Tibial nerve (tissue), 4 donors: ENCODE results near the gene IST1. TPM values are rescaled to one million over a fixed set of nuclear protein-coding genes. Genes with fewer than 3 reads are reported as not detected.

Source experiments
- DNase-seq, 2 donors: peaks; one replicate each; pipeline ENCODE4 v3.0.0-alpha.2; 2019; ENCODE audit warnings: low spot score in 2 of 2
- H3K27ac ChIP-seq, 4 donors: fragments of 200-600 bp; sonication (generic) in 3 of 4; one replicate each; pipeline ENCODE4 v1.5.1; 2017 to 2019; ENCODE audit warnings: mild to moderate bottlenecking in 1 of 4
- H3K27me3 ChIP-seq, 2 donors: fragments of 200-600 bp; sonication (generic) in 1 of 2; one replicate each; pipeline versions ENCODE4 v1.5.1 to v1.6.0; 2017 to 2019
- H3K36me3 ChIP-seq, 3 donors: fragments of 200-600 bp; sonication (generic); one replicate each; pipeline ENCODE4 v1.5.1; 2018 to 2019
- H3K4me1 ChIP-seq, 4 donors: fragments of 200-600 bp; sonication (generic) in 3 of 4; one replicate each; pipeline ENCODE4 v1.5.1; 2017 to 2019
- H3K4me3 ChIP-seq, 4 donors: fragments of 200-600 bp; sonication (generic) in 3 of 4; one replicate each; pipeline ENCODE4 v1.5.1; 2017 to 2019; ENCODE audit warnings: mild to moderate bottlenecking in 1 of 4, moderate library complexity in 1 of 4
- H3K9me3 ChIP-seq, 4 donors: fragments of 200-600 bp; sonication (generic) in 3 of 4; one replicate each; pipeline ENCODE4 v1.5.1; 2017 to 2019
- CTCF ChIP-seq, 5 experiments: fragments of 200-600 bp in 3 of 5; fragments of 450-650 bp in 2 of 5; sonication (generic) in 3 of 5; IDR thresholded peaks; one replicate each; pipeline ENCODE4 v1.5.1; 2016 to 2019; ENCODE audit warnings: antibody characterized with exemption in 5 of 5, mild to moderate bottlenecking in 3 of 5, moderate library complexity in 2 of 5
- EP300 ChIP-seq, 2 donors: sonication (generic); formaldehyde crosslinking; IDR thresholded peaks; one replicate each; pipeline ENCODE4 v1.6.1; 2017; ENCODE audit warnings: antibody characterized with exemption in 2 of 2, mild to moderate bottlenecking in 1 of 2
- POLR2A ChIP-seq, 2 donors: fragments of 450-650 bp; IDR thresholded peaks; one replicate each; pipeline ENCODE4 v1.6.1; 2017; ENCODE audit warnings: antibody characterized with exemption in 2 of 2, mild to moderate bottlenecking in 2 of 2, moderate library complexity in 2 of 2
- WGBS, 2 donors: methylation state at CpG; one replicate each; pipeline ENCODE4 v1.1.5; 2018; 5-methylcytosine and 5-hydroxymethylcytosine counted together
- total RNA-seq, 4 donors: library from RNA; depleted of rRNA; stranded (reverse); fragments of >200 nt; gene quantifications; one replicate each; pipeline ENCODE4 v1.1.0, GENCODE V29; 2016

IST1 gene
- total RNA-seq, 4 donors from 2014 or later = 169 to 244 (median 204) TPM

GRCh38 chr16:71895679-71896365, 491 bp downstream of the IST1 start:
- no peaks in the 10 kb centered on the region for H3K27me3 ChIP-seq
- H3K36me3 ChIP-seq = no peaks in the 10 kb centered on the region
- 0 to 1% methylated on average over 18 to 35 of the region's 44 CpGs for WGBS, 2 donors
- peak overlapping the region; percentile 95 to 100 (median 99) for H3K27ac ChIP-seq
- H3K4me1 ChIP-seq = peaks cover 0 to 49% (median 27%) of the 10 kb centered on the region in 4 donors
- TF ChIP-seq POLR2A (IDR thresholded peaks at IDR 0.05) = no peak
- TF ChIP-seq CTCF (IDR thresholded peaks at IDR 0.05) = no peak
- no peak for TF ChIP-seq EP300 (IDR thresholded peaks at IDR 0.05)
- H3K4me3 ChIP-seq = peak overlapping the region; percentile 77 to 94 (median 92)
- H3K9me3 ChIP-seq = no peaks in the 10 kb centered on the region
- peak in 1 of 2 donors; percentile 14 for DNase-seq

- no peaks in the 10 kb centered on the region for H3K9me3 ChIP-seq
- no peak for TF ChIP-seq CTCF (IDR thresholded peaks at IDR 0.05)
- TF ChIP-seq EP300 (IDR thresholded peaks at IDR 0.05) = no peak
- no peak for TF ChIP-seq POLR2A (IDR thresholded peaks at IDR 0.05)
- 35 to 41% methylated on average over 15 of the region's 15 CpGs for WGBS, 2 donors
- peak overlapping the region in 3 of 4 donors; percentile 99 to 100 (median 99) for H3K27ac ChIP-seq
- peak overlapping the region; percentile 77 to 94 (median 92) for H3K4me3 ChIP-seq
- no peak for DNase-seq
- peaks cover 0 to 60% (median 31%) of the 10 kb centered on the region in 4 donors for H3K4me1 ChIP-seq
- no peaks in the 10 kb centered on the region for H3K27me3 ChIP-seq
- no peaks in the 10 kb centered on the region for H3K36me3 ChIP-seq
Observed at GRCh38 chr16:71896764-71897368, 1.5 kb downstream of the IST1 start.

DNA sequence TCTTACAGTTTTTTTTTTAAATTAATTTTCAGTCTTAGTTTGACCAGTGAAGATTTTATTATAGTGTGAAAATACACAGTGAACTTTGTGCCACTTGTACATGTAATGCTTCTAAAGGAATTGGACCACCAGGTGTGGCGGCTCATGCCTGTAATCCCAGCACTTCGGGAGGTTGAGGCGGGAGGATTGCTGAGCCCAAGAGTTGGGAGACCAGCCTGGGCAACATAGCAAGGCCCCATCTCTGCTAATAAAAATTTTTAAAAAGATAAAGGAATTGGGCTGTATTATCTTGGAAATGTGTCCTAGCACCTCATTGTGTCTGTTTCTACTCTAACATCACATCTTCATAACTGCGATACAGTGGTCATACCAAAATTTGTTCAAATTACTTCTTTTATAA, 3.8 kb downstream of the IST1 start:
- H3K9me3 ChIP-seq = no peaks in the 10 kb centered on the region
- TF ChIP-seq POLR2A (IDR thresholded peaks at IDR 0.05) = no peak
- no peak for TF ChIP-seq EP300 (IDR thresholded peaks at IDR 0.05)
- no peak for TF ChIP-seq CTCF (IDR thresholded peaks at IDR 0.05)
- H3K27ac ChIP-seq = peak overlapping the region in 1 of 4 donors; percentile 8
- no peaks in the 10 kb centered on the region for H3K27me3 ChIP-seq
- no peak for DNase-seq
- H3K36me3 ChIP-seq = no peaks in the 10 kb centered on the region
- no peak overlapping the region for H3K4me3 ChIP-seq
- H3K4me1 ChIP-seq = peaks cover 0 to 70% (median 31%) of the 10 kb centered on the region in 4 donors
- WGBS, 2 donors = 93 to 99% methylated on average over 4 of the region's 4 CpGs

DNA sequence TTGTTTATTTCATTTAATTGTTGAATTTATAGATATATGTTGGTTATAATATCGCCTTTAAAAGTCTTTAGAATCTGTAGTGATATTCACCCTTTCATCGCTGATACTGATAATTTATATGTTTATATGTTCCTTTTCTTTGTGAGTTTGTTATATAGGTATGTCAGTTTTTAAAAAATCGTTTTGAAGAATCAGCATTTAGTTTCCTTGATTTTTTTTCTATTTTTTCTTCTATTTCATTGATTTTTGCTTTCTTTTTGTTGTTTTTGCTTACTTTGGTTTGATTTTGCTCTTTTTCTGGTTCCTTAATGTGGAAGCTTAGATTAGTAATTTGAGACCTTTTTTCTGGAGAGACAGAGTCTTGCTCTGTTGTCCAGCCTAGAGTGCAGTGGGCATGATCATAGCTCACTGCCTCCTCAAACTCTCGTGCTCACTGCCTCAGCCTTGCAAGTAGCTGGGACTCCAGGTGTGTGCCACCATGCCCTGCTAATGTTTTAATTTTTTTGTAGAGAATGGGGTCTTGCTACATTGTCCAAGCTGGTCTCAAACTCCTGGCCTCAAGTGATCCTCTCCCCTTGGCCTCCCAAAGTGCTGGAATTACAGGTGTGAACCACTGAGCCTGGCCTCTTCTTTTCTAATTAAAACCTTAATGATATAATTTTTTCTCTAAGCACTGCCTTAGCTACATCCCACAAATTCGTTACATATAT, 7.5 kb downstream of the IST1 start:
- TF ChIP-seq POLR2A (IDR thresholded peaks at IDR 0.05) = no peak
- no peak for TF ChIP-seq EP300 (IDR thresholded peaks at IDR 0.05)
- TF ChIP-seq CTCF (IDR thresholded peaks at IDR 0.05) = no peak
- H3K36me3 ChIP-seq = no peaks in the 10 kb centered on the region
- H3K4me3 ChIP-seq = no peak overlapping the region
- H3K4me1 ChIP-seq = peaks cover 0 to 62% (median 21%) of the 10 kb centered on the region in 4 donors
- no peak for DNase-seq
- no peaks in the 10 kb centered on the region for H3K27me3 ChIP-seq
- peak overlapping the region in 1 of 4 donors; percentile 41 for H3K27ac ChIP-seq
- H3K9me3 ChIP-seq = peaks cover 0 to 7% (median 0%) of the 10 kb centered on the region in 4 donors
- 79 to 83% methylated on average over 5 of the region's 5 CpGs for WGBS, 2 donors
